Lower leg skin (tissue), 4 donors: ENCODE measurements around the gene ST3GAL4. TPM values are rescaled to one million over a fixed set of nuclear protein-coding genes. Genes with fewer than 3 reads are reported as not detected.

Source experiments
- DNase-seq, 2 donors: peaks; one replicate each; pipeline ENCODE4 v3.0.0-alpha.2; 2019; ENCODE audit warnings: low spot score in 2 of 2
- H3K4me3 ChIP-seq: fragments of 200-600 bp; sonication (generic); 2 replicates; pipeline ENCODE4 v1.5.1; 2017; ENCODE audit warnings: mild to moderate bottlenecking, low read depth; ENCODE audit not compliant: poor library complexity, severe bottlenecking
- POLR2A ChIP-seq, 2 donors: fragments of 450-650 bp; IDR thresholded peaks; one replicate each; pipeline ENCODE4 v1.6.1; 2016 to 2017; ENCODE audit warnings: antibody characterized with exemption in 2 of 2, mild to moderate bottlenecking in 1 of 2, moderate library complexity in 1 of 2
- WGBS, 2 donors: methylation state at CpG; one replicate each; pipeline ENCODE4 v1.1.5; 2018; 5-methylcytosine and 5-hydroxymethylcytosine counted together
- intact Hi-C: fragments of 100-400 bp; cut with DNase I; formaldehyde crosslinking; loops from one replicate; pipeline ENCODE4 v1.15.0; 2023; ENCODE audit warnings: low total_unique reads
- total RNA-seq, 4 donors: library from RNA; depleted of rRNA; stranded (reverse); fragments of >200 nt; gene quantifications; one replicate each; pipeline ENCODE4 v1.1.0, GENCODE V29; 2016
- TF ChIP-seq, protein P1 (sequence below), 3 donors: fragments of 450-650 bp; IDR thresholded peaks; one replicate each; pipeline ENCODE4 v1.5.1; 2016; ENCODE audit warnings: antibody characterized with exemption in 3 of 3, mild to moderate bottlenecking in 3 of 3, moderate library complexity in 2 of 3

Gene ST3GAL4
- total RNA-seq, 4 donors from 2014 or later: 12.6 to 27.0 (median 17.1) TPM

- WGBS, 2 donors: 75 to 81% methylated on average over 12 of the region's 12 CpGs
- no peak for DNase-seq
- H3K4me3 ChIP-seq: no peak overlapping the region
- TF ChIP-seq, protein P1, sequence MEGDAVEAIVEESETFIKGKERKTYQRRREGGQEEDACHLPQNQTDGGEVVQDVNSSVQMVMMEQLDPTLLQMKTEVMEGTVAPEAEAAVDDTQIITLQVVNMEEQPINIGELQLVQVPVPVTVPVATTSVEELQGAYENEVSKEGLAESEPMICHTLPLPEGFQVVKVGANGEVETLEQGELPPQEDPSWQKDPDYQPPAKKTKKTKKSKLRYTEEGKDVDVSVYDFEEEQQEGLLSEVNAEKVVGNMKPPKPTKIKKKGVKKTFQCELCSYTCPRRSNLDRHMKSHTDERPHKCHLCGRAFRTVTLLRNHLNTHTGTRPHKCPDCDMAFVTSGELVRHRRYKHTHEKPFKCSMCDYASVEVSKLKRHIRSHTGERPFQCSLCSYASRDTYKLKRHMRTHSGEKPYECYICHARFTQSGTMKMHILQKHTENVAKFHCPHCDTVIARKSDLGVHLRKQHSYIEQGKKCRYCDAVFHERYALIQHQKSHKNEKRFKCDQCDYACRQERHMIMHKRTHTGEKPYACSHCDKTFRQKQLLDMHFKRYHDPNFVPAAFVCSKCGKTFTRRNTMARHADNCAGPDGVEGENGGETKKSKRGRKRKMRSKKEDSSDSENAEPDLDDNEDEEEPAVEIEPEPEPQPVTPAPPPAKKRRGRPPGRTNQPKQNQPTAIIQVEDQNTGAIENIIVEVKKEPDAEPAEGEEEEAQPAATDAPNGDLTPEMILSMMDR (IDR thresholded peaks at IDR 0.05): no peak
- TF ChIP-seq POLR2A (IDR thresholded peaks at IDR 0.05): no peak
- intact Hi-C loops: no loop called here
Measured at GRCh38 chr11:126408901-126409619, 53.6 kb downstream of the ST3GAL4 start.

GRCh38 chr11:126409620-126409985 is 54.1 kb downstream of the ST3GAL4 start:
- WGBS, 2 donors: 55 to 66% methylated on average over 3 of the region's 3 CpGs
- TF ChIP-seq, protein P1 (IDR thresholded peaks at IDR 0.05): no peak
- no peak for TF ChIP-seq POLR2A (IDR thresholded peaks at IDR 0.05)
- DNase-seq: no peak
- no peak overlapping the region for H3K4me3 ChIP-seq
- intact Hi-C loops: no loop called here

GRCh38 chr11:126410649-126411048 is 55.2 kb downstream of the ST3GAL4 start:
- no peak for DNase-seq
- intact Hi-C loops: no loop called here
- H3K4me3 ChIP-seq: no peak overlapping the region
- TF ChIP-seq, protein P1 (IDR thresholded peaks at IDR 0.05): no peak
- 37 to 47% methylated on average over 6 of the region's 6 CpGs for WGBS, 2 donors

GRCh38 chr11:126411971-126412381 is 56.5 kb downstream of the ST3GAL4 start:
- intact Hi-C loops: no loop called here
- 63 to 84% methylated on average over 6 of the region's 6 CpGs for WGBS, 2 donors
- DNase-seq: no peak

GRCh38 chr11:126413426-126413825 is 57.9 kb downstream of the ST3GAL4 start:
- no peak for DNase-seq
- no peak overlapping the region for H3K4me3 ChIP-seq
- no peak for TF ChIP-seq POLR2A (IDR thresholded peaks at IDR 0.05)
- TF ChIP-seq, protein P1 (IDR thresholded peaks at IDR 0.05): no peak
- 87 to 88% methylated on average over 11 of the region's 11 CpGs for WGBS, 2 donors
- intact Hi-C loops: no loop called here

More at GRCh38 chr11:126411971-126412381, 56.5 kb downstream of the ST3GAL4 start:
- H3K4me3 ChIP-seq: no peak overlapping the region
- TF ChIP-seq POLR2A (IDR thresholded peaks at IDR 0.05): no peak
- TF ChIP-seq, protein P1 (IDR thresholded peaks at IDR 0.05): no peak
